ENCODE results near the gene NUP42. TPM values are rescaled to one million over a fixed set of nuclear protein-coding genes. Genes with fewer than 3 reads are reported as not detected.

Gene NUP42
- total and polyA plus RNA-seq, 2 experiments from 2014 or later, result 23.6 to 47.9 TPM

DNA sequence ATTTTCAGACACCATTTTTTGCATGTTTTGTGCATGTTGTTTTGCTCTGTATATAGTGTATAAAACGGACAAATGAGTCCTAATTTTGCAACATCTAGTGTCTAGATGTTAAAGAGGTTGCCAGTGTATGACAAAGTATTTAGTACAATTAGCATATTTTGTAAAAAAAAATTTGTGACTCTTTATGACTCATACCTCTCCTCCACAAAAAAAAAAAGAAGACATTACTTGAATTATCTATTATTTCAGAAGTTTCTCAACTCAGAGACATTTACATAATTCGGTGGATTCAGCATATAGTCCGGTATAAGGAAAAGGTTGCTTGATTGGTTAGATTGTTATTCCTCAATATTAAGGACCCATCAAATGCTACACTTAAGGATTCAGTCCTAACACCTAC is 26.0 kb downstream of the NUP42 start:
- TF ChIP-seq EZH2phosphoT487 (IDR thresholded peaks at IDR 0.05; ENCODE audit: low read depth, severe bottlenecking, unreplicated experiment) (no peak), EZH2 (IDR thresholded peaks at IDR 0.05; ENCODE audit: borderline replicate concordance) (no peak)
- TF ChIP-seq, protein P1, sequence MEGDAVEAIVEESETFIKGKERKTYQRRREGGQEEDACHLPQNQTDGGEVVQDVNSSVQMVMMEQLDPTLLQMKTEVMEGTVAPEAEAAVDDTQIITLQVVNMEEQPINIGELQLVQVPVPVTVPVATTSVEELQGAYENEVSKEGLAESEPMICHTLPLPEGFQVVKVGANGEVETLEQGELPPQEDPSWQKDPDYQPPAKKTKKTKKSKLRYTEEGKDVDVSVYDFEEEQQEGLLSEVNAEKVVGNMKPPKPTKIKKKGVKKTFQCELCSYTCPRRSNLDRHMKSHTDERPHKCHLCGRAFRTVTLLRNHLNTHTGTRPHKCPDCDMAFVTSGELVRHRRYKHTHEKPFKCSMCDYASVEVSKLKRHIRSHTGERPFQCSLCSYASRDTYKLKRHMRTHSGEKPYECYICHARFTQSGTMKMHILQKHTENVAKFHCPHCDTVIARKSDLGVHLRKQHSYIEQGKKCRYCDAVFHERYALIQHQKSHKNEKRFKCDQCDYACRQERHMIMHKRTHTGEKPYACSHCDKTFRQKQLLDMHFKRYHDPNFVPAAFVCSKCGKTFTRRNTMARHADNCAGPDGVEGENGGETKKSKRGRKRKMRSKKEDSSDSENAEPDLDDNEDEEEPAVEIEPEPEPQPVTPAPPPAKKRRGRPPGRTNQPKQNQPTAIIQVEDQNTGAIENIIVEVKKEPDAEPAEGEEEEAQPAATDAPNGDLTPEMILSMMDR (IDR thresholded peaks at IDR 0.05; ENCODE audit: poor library complexity), result no peak
- Histone ChIP-seq H3K27ac (no peak overlapping the region), H3K9me3 (ENCODE audit: low read depth) (no peaks in the 10 kb centered on the region), H4K20me1 (ENCODE audit: insufficient read depth, poor library complexity, severe bottlenecking) (no peaks in the 10 kb centered on the region), H3K9me2 (replicated peaks; ENCODE audit: insufficient read depth) (no peaks in the 10 kb centered on the region), H3K4me3 (no peak overlapping the region), H3K4me1 (ENCODE audit: insufficient read depth) (peaks cover 5% of the 10 kb centered on the region), H3K4me2 (no peak overlapping the region), H3K79me2 (no peaks in the 10 kb centered on the region), H2AFZ (no peak overlapping the region), H3K36me3 (replicated peaks; ENCODE audit: insufficient read depth, low read depth) (no peaks in the 10 kb centered on the region), H3K27me3 (no peaks in the 10 kb centered on the region)
- no peak for DNase-seq (ENCODE audit: low spot score)
- 77% methylated on average over 3 of the region's 3 CpGs for WGBS (ENCODE audit: low lambda C conversion rate, missing lambda C conversion rate)

DNA sequence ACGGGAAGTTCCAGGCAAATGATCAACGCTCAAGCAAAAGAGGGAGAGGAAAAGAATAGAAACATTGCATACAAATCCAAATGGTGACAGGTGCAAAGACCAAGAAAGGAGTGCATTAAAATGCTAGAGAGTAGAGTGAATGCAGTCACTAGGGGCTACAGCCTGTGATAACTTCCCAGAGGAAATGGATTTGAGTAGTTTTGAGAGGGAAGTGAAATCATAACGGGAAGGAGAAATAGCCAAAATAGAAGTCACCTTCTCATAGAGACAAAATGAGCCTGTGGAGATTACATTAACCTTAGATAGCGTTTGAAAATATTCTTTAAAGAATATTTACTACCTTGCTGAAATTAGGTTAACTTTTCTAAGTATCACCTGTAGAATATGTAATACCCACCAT is 26.5 kb downstream of the NUP42 start:
- Histone ChIP-seq H3K9me3 (ENCODE audit: low read depth) (no peaks in the 10 kb centered on the region), H3K27ac (no peak overlapping the region), H3K4me3 (no peak overlapping the region), H2AFZ (no peak overlapping the region), H3K9me2 (replicated peaks; ENCODE audit: insufficient read depth) (no peaks in the 10 kb centered on the region), H3K4me2 (no peak overlapping the region), H3K79me2 (no peaks in the 10 kb centered on the region), H3K36me3 (replicated peaks; ENCODE audit: insufficient read depth, low read depth) (no peaks in the 10 kb centered on the region), H3K27me3 (no peaks in the 10 kb centered on the region), H3K4me1 (ENCODE audit: insufficient read depth) (peaks cover 5% of the 10 kb centered on the region), H4K20me1 (ENCODE audit: insufficient read depth, poor library complexity, severe bottlenecking) (no peaks in the 10 kb centered on the region)
- no peak for DNase-seq (ENCODE audit: low spot score)
- TF ChIP-seq EZH2 (IDR thresholded peaks at IDR 0.05; ENCODE audit: borderline replicate concordance) (no peak), EZH2phosphoT487 (IDR thresholded peaks at IDR 0.05; ENCODE audit: low read depth, severe bottlenecking, unreplicated experiment) (no peak)
- TF ChIP-seq, protein P1 (IDR thresholded peaks at IDR 0.05; ENCODE audit: poor library complexity), result no peak
- 68% methylated on average over 4 of the region's 4 CpGs for WGBS (ENCODE audit: low lambda C conversion rate, missing lambda C conversion rate)

DNA sequence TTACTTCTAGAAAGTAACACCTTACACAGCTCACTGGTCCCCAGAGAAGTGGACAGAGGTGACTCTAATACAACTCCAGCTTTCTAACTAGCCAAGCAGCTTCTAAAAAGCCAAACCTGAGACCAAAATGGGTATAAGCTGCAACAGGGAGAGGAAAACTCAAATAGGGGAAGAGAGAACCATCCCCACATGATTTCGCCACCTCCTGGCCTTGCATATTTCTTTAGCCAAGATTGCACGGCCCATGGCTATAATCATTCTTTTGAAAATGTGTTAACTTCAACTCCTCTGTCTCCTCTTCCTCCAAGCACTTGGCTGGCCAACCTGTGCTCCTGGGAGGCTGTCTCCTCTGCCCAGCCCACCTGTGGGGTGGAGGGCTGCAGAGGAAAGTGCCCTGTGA is 28.7 kb downstream of the NUP42 start:
- Histone ChIP-seq H3K27me3 (no peaks in the 10 kb centered on the region), H3K4me2 (no peak overlapping the region), H4K20me1 (ENCODE audit: insufficient read depth, poor library complexity, severe bottlenecking) (no peaks in the 10 kb centered on the region), H3K27ac (no peak overlapping the region), H3K9me2 (replicated peaks; ENCODE audit: insufficient read depth) (no peaks in the 10 kb centered on the region), H3K4me3 (no peak overlapping the region), H2AFZ (no peak overlapping the region), H3K36me3 (replicated peaks; ENCODE audit: insufficient read depth, low read depth) (no peaks in the 10 kb centered on the region), H3K79me2 (no peaks in the 10 kb centered on the region), H3K4me1 (ENCODE audit: insufficient read depth) (peaks cover 5% of the 10 kb centered on the region), H3K9me3 (ENCODE audit: low read depth) (no peaks in the 10 kb centered on the region)
- no peak for DNase-seq (ENCODE audit: low spot score)
- 94% methylated on average over 2 of the region's 2 CpGs for WGBS (ENCODE audit: low lambda C conversion rate, missing lambda C conversion rate)
- TF ChIP-seq EZH2 (IDR thresholded peaks at IDR 0.05; ENCODE audit: borderline replicate concordance) (no peak), EZH2phosphoT487 (IDR thresholded peaks at IDR 0.05; ENCODE audit: low read depth, severe bottlenecking, unreplicated experiment) (no peak)
- TF ChIP-seq, protein P1 (IDR thresholded peaks at IDR 0.05; ENCODE audit: poor library complexity), result no peak

DNA sequence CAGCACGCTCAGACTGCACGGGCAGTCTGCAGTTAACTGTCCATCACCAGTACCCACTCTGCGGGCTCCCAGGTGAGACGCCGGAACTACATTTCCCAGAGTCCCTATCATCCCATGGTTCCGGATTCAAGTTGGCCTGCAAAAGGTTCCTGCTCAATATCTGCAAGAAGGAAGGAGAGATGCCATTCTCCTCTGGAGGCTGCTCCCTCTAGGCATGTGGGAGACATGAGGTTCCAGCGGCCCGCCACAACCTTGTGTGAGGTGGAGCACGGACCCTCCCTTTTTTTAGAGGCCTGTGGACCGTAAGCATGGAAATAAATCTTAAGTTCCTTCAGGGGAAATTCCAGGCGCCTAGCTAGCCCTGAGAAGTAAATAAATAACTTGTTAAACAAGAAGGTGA is 29.7 kb downstream of the NUP42 start:
- H3K27ac ChIP-seq, result no peak overlapping the region
- peak overlapping the region; percentile 45 for H3K4me2 ChIP-seq
- no peaks in the 10 kb centered on the region for H3K36me3 ChIP-seq (replicated peaks; ENCODE audit: insufficient read depth, low read depth)
- H3K4me3 ChIP-seq, result no peak overlapping the region
- no peaks in the 10 kb centered on the region for H3K9me2 ChIP-seq (replicated peaks; ENCODE audit: insufficient read depth)
- TF ChIP-seq, protein P1 (IDR thresholded peaks at IDR 0.05; ENCODE audit: poor library complexity), result no peak
- TF ChIP-seq EZH2phosphoT487 (IDR thresholded peaks at IDR 0.05; ENCODE audit: low read depth, severe bottlenecking, unreplicated experiment) (no peak), EZH2 (IDR thresholded peaks at IDR 0.05; ENCODE audit: borderline replicate concordance) (no peak)
- H2AFZ ChIP-seq, result peak overlapping the region; percentile 29
- H3K9me3 ChIP-seq (ENCODE audit: low read depth), result no peaks in the 10 kb centered on the region
- no peaks in the 10 kb centered on the region for H3K79me2 ChIP-seq
- H4K20me1 ChIP-seq (ENCODE audit: insufficient read depth, poor library complexity, severe bottlenecking), result no peaks in the 10 kb centered on the region
- peak; percentile 23 for DNase-seq (ENCODE audit: low spot score)
- H3K27me3 ChIP-seq, result no peaks in the 10 kb centered on the region
- 51% methylated on average over 11 of the region's 11 CpGs for WGBS (ENCODE audit: low lambda C conversion rate, missing lambda C conversion rate)
- peaks cover 5% of the 10 kb centered on the region for H3K4me1 ChIP-seq (ENCODE audit: insufficient read depth)

All from hepatocyte (in vitro differentiated cells).